HCT116 (cell line): ENCODE data around the gene SLC8A2. TPM values are rescaled to one million over a fixed set of nuclear protein-coding genes. Genes with fewer than 3 reads are reported as not detected.

ENCODE experiments used
- ATAC-seq: fragments of 200-7000 bp; cut with Tn5 transposase; 2 replicates; pipeline ENCODE4 v1.9.1; 2020; ENCODE audit warnings: mild to moderate bottlenecking, moderate library complexity
- BruUV-seq: library from RNA; stranded (reverse); fragments of 400-500 nt; replicated peaks from 2 replicates; lab custom pipeline; 2021; lab: Mats Ljungman, UMichigan
- CTCF ChIA-PET: fragments of 300-600 bp; sonication (Branson Sonifier 250); formaldehyde crosslinking; loops from one replicate; lab custom pipeline; 2021; ENCODE audit warnings: antibody characterized with exemption; lab: Charles Lee
- POLR2A ChIA-PET: fragments of 300-600, 350-600 bp; sonication (Branson Sonifier 250); formaldehyde crosslinking; loops from one replicate; lab custom pipeline; 2021; ENCODE audit warnings: antibody characterized with exemption; lab: Charles Lee
- RAD21 ChIA-PET, 2 experiments: fragments of 300-600 bp; sonication (Branson Sonifier 250); formaldehyde crosslinking; loops; one replicate each; lab custom pipeline; 2023; ENCODE audit warnings: low total read pairs in 2 of 2; ENCODE audit not compliant: uncharacterized antibody in 2 of 2, unreplicated experiment in 2 of 2, low non-redundant PET in 1 of 2; lab: Charles Lee
- DNase-seq: peaks from one replicate; pipeline ENCODE4 v3.0.0-alpha.2; 2010; ENCODE audit warnings: low read depth, low spot score
- H2AFZ ChIP-seq: fragments of 200-600 bp; shearing (Covaris generic), sonication (generic); 2 replicates; pipeline ENCODE4 v1.6.1; 2017; ENCODE audit warnings: low read depth, mixed run types, mixed read lengths, antibody characterized with exemption, low read length; ENCODE audit not compliant: poor library complexity, severe bottlenecking
- H3K27ac ChIP-seq: 2 replicates; pipeline ENCODE4 v1.5.1; 2012; ENCODE audit warnings: low read depth, low read length
- H3K27me3 ChIP-seq: fragments of 200-600 bp; sonication (generic); 2 replicates; pipeline ENCODE4 v1.6.1; 2016; ENCODE audit warnings: mixed run types, low read length, mixed read lengths; ENCODE audit not compliant: insufficient read depth
- H3K36me3 ChIP-seq, 2 experiments: fragments of 200-500 bp in 1 of 2; fragments of 200-600 bp in 1 of 2; sonication (Bioruptor generic) in 1 of 2; sonication (generic) in 1 of 2; 2 replicates each; pipeline versions ENCODE4 v1.5.1 to v1.6.1; 2014 to 2016; ENCODE audit warnings: low read length in 2 of 2, inconsistent platforms in 1 of 2, mixed read lengths in 1 of 2, mixed run types in 1 of 2; ENCODE audit not compliant: insufficient read depth in 2 of 2, control insufficient read depth in 1 of 2
- H3K4me1 ChIP-seq, 2 experiments: fragments of 200-600 bp in 1 of 2; sonication (generic) in 1 of 2; 2 replicates each; pipeline versions ENCODE4 v1.5.1 to v1.6.1; 2012 to 2017; ENCODE audit warnings: low read length in 2 of 2, inconsistent platforms in 1 of 2, mild to moderate bottlenecking in 1 of 2, mixed read lengths in 1 of 2, mixed run types in 1 of 2, moderate library complexity in 1 of 2; ENCODE audit not compliant: insufficient read depth in 2 of 2, control insufficient read depth in 1 of 2
- H3K4me2 ChIP-seq: fragments of 200-600 bp; sonication (generic); 2 replicates; pipeline ENCODE4 v1.6.1; 2017; ENCODE audit warnings: mixed run types, low read length, mixed read lengths
- H3K4me3 ChIP-seq, 2 experiments: fragments of 200-600 bp in 1 of 2; sonication (generic) in 1 of 2; replicated peaks in 1 of 2; 2 replicates each; pipeline ENCODE4 v1.5.1; 2011 to 2016; ENCODE audit warnings: low read length in 2 of 2, control low read depth in 1 of 2, low read depth in 1 of 2, mild to moderate bottlenecking in 1 of 2, mixed read lengths in 1 of 2, mixed run types in 1 of 2
- H3K79me2 ChIP-seq: fragments of 200-600 bp; sonication (generic); 2 replicates; pipeline ENCODE4 v1.6.1; 2017; ENCODE audit warnings: mild to moderate bottlenecking, mixed run types, low read length, moderate library complexity, mixed read lengths; ENCODE audit not compliant: insufficient read depth
- H3K9ac ChIP-seq: fragments of 200-600 bp; sonication (generic); 2 replicates; pipeline ENCODE4 v1.6.1; 2016; ENCODE audit warnings: low read length, mixed read lengths
- H3K9me2 ChIP-seq: fragments of 200-600 bp; sonication (generic), shearing (Covaris generic); 2 replicates; pipeline ENCODE4 v1.6.1; 2017; ENCODE audit warnings: mixed run types, mild to moderate bottlenecking, moderate library complexity; ENCODE audit not compliant: insufficient read depth
- H3K9me3 ChIP-seq, 2 experiments: fragments of 200-500 bp in 1 of 2; fragments of 200-600 bp in 1 of 2; sonication (Bioruptor generic) in 1 of 2; sonication (generic) in 1 of 2; 2 replicates each; pipeline ENCODE4 v1.6.1; 2014 to 2017; ENCODE audit warnings: low read length in 2 of 2, mixed read lengths in 2 of 2, inconsistent platforms in 1 of 2, low read depth in 1 of 2, mild to moderate bottlenecking in 1 of 2, mixed run types in 1 of 2, moderate library complexity in 1 of 2; ENCODE audit not compliant: control insufficient read depth in 1 of 2, insufficient read depth in 1 of 2
- H4K20me1 ChIP-seq: fragments of 200-600 bp; sonication (generic), shearing (Covaris generic); 2 replicates; pipeline ENCODE4 v1.6.1; 2017; ENCODE audit warnings: mixed run types, mild to moderate bottlenecking, moderate library complexity; ENCODE audit not compliant: insufficient read depth
- CBX3 ChIP-seq: IDR thresholded peaks from 2 replicates; pipeline ENCODE4 v1.6.1; 2012; ENCODE audit warnings: low read depth
- CEBPB ChIP-seq: IDR thresholded peaks from 2 replicates; pipeline ENCODE4 v1.6.1; 2012; ENCODE audit warnings: low read depth
- EGR1 ChIP-seq: IDR thresholded peaks from 2 replicates; pipeline ENCODE4 v1.6.1; 2012; ENCODE audit warnings: low read depth
- ELF1 ChIP-seq: IDR thresholded peaks from 2 replicates; pipeline ENCODE4 v1.6.1; 2012; ENCODE audit warnings: low read depth, borderline replicate concordance
- EZH2 ChIP-seq: fragments of 200-600 bp; sonication (generic); IDR thresholded peaks from 2 replicates; pipeline ENCODE4 v1.6.1; 2017; ENCODE audit warnings: antibody characterized with exemption, mixed run types
- EZH2phosphoT487 ChIP-seq: fragments of 200-600 bp; IDR thresholded peaks from 2 replicates; pipeline ENCODE4 v1.6.1; 2018; ENCODE audit warnings: antibody characterized with exemption, borderline replicate concordance
- FOSL1 ChIP-seq: IDR thresholded peaks from 2 replicates; pipeline ENCODE4 v1.6.1; 2012; ENCODE audit warnings: low read depth
- JUND ChIP-seq: IDR thresholded peaks from 2 replicates; pipeline ENCODE4 v1.6.1; 2012
- MAX ChIP-seq: IDR thresholded peaks from 2 replicates; pipeline ENCODE4 v1.6.1; 2012
- POLR2A ChIP-seq: IDR thresholded peaks from 2 replicates; pipeline ENCODE4 v1.7.0; 2011; ENCODE audit warnings: borderline replicate concordance; ENCODE audit not compliant: insufficient read depth, insufficient read length; ENCODE audit errors: extremely low read depth
- POLR2AphosphoS5 ChIP-seq: IDR thresholded peaks from 2 replicates; pipeline ENCODE4 v1.6.1; 2011; ENCODE audit warnings: mild to moderate bottlenecking, low read depth, low read length, moderate library complexity
- RAD21 ChIP-seq: IDR thresholded peaks from 2 replicates; pipeline ENCODE4 v1.6.1; 2012; ENCODE audit warnings: low read depth, mild to moderate bottlenecking
- SIN3A ChIP-seq: IDR thresholded peaks from 2 replicates; pipeline ENCODE4 v1.6.1; 2012; ENCODE audit warnings: low read depth
- SP1 ChIP-seq: IDR thresholded peaks from 2 replicates; pipeline ENCODE4 v1.6.1; 2012; ENCODE audit warnings: low read depth
- TCF7L2 ChIP-seq: IDR thresholded peaks from 2 replicates; pipeline ENCODE4 v1.7.0; 2011; ENCODE audit warnings: borderline replicate concordance, inconsistent platforms; ENCODE audit not compliant: insufficient read depth, insufficient read length; ENCODE audit errors: extremely low read depth
- YY1 ChIP-seq: IDR thresholded peaks from 2 replicates; pipeline ENCODE4 v1.6.1; 2011; ENCODE audit warnings: low read length, low read depth, moderate library complexity, mild to moderate bottlenecking; ENCODE audit not compliant: insufficient replicate concordance; ENCODE audit errors: extremely low read depth
- ZBTB33 ChIP-seq: IDR thresholded peaks from 2 replicates; pipeline ENCODE4 v1.6.1; 2011; ENCODE audit warnings: mild to moderate bottlenecking, low read length, moderate library complexity; ENCODE audit not compliant: insufficient replicate concordance; ENCODE audit errors: extremely low read depth
- ZNF274 ChIP-seq: fragments of 200-500 bp; sonication (Bioruptor generic); IDR thresholded peaks from 2 replicates; pipeline ENCODE4 v1.6.1; 2014; ENCODE audit warnings: mild to moderate bottlenecking, low read depth, low read length, inconsistent platforms
- intact Hi-C: fragments of 100-400 bp; cut with micrococcal nuclease; formaldehyde crosslinking; loops from 2 replicates; pipeline ENCODE4 v1.10.0; 2022
- total RNA-seq: library from RNA; stranded (reverse); gene quantifications from one replicate; pipeline ENCODE4 v1.2.1, GENCODE V29; 2021; ENCODE audit not compliant: unreplicated experiment
- TF ChIP-seq, protein P1 (sequence below): IDR thresholded peaks from 2 replicates; pipeline ENCODE4 v1.6.1; 2012
- TF ChIP-seq, protein P2 (sequence below), 3 experiments: fragments of 200-600 bp in 1 of 3; sonication (generic) in 1 of 3; IDR thresholded peaks in 2 of 3; conservative IDR thresholded peaks in 1 of 3; 2 replicates each; pipeline ENCODE4 v1.5.1; 2012 to 2017; ENCODE audit warnings: low read depth in 2 of 3, low read length in 2 of 3, antibody characterized with exemption in 1 of 3, borderline replicate concordance in 1 of 3, control low read depth in 1 of 3, mild to moderate bottlenecking in 1 of 3, mixed read lengths in 1 of 3, mixed run types in 1 of 3, moderate library complexity in 1 of 3; ENCODE audit not compliant: insufficient read depth in 1 of 3

The SLC8A2 gene
- total RNA-seq, 1 experiment from 2014 or later = 0.98 TPM

GRCh38 chr19:47508721-47509120 lies 37.0 kb upstream of the SLC8A2 start:
- no peaks in the 10 kb centered on the region for H3K27me3 ChIP-seq
- H3K9me2 ChIP-seq = no peaks in the 10 kb centered on the region
- H3K79me2 ChIP-seq = peaks cover 46% of the 10 kb centered on the region
- intact Hi-C loops = no loop called here
- H3K27ac ChIP-seq = no peak overlapping the region
- H3K4me2 ChIP-seq = no peak overlapping the region
- H2AFZ ChIP-seq = no peak overlapping the region
- H4K20me1 ChIP-seq = no peaks in the 10 kb centered on the region
- ChIA-PET CTCF (no interaction called here), POLR2A (no interaction called here), RAD21 (no interaction called here)
- H3K4me1 ChIP-seq = peaks cover 3 to 11% of the 10 kb centered on the region in 2 experiments; a peak in 3 of 4 replicates
- ATAC-seq (no peak), DNase-seq (no peak)
- no peaks in the 10 kb centered on the region for H3K9me3 ChIP-seq
- H3K4me3 ChIP-seq = no peak overlapping the region
- H3K9ac ChIP-seq = no peak overlapping the region
- no peaks in the 10 kb centered on the region for H3K36me3 ChIP-seq
- no TSS peak for BruUV-seq
- no peak for TF ChIP-seq ELF1
- TF ChIP-seq FOSL1 = no peak
- TF ChIP-seq RAD21 = no peak
- TF ChIP-seq TCF7L2 = no peak
- no peak for TF ChIP-seq POLR2AphosphoS5
- no peak for TF ChIP-seq EZH2
- TF ChIP-seq SP1 = no peak
- TF ChIP-seq JUND = no peak
- TF ChIP-seq POLR2A = no peak
- TF ChIP-seq ZNF274 = no peak
- TF ChIP-seq, protein P1, sequence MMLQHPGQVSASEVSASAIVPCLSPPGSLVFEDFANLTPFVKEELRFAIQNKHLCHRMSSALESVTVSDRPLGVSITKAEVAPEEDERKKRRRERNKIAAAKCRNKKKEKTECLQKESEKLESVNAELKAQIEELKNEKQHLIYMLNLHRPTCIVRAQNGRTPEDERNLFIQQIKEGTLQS = no peak
- no peak for TF ChIP-seq MAX
- no peak for TF ChIP-seq CEBPB
- no peak for TF ChIP-seq EZH2phosphoT487
- TF ChIP-seq YY1 = no peak
- TF ChIP-seq EGR1 = no peak
- TF ChIP-seq CBX3 = no peak
- TF ChIP-seq ZBTB33 = no peak
- TF ChIP-seq, protein P2, sequence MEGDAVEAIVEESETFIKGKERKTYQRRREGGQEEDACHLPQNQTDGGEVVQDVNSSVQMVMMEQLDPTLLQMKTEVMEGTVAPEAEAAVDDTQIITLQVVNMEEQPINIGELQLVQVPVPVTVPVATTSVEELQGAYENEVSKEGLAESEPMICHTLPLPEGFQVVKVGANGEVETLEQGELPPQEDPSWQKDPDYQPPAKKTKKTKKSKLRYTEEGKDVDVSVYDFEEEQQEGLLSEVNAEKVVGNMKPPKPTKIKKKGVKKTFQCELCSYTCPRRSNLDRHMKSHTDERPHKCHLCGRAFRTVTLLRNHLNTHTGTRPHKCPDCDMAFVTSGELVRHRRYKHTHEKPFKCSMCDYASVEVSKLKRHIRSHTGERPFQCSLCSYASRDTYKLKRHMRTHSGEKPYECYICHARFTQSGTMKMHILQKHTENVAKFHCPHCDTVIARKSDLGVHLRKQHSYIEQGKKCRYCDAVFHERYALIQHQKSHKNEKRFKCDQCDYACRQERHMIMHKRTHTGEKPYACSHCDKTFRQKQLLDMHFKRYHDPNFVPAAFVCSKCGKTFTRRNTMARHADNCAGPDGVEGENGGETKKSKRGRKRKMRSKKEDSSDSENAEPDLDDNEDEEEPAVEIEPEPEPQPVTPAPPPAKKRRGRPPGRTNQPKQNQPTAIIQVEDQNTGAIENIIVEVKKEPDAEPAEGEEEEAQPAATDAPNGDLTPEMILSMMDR (IDR thresholded peaks at IDR 0.05 in 2 of 3, conservative IDR thresholded peaks at IDR 0.05 in 1 of 3; ENCODE audit: borderline replicate concordance in 1 of 3, insufficient read depth in 1 of 3, low read depth in 2 of 3, low read length in 2 of 3) = no peak
- no peak for TF ChIP-seq SIN3A
